Nephron progenitor cell (in vitro differentiated cells): ENCODE results near the gene HLCS.

Experiments
- DNase-seq: peaks from one replicate; pipeline ENCODE4 v3.0.0; 2021
- H3K27ac Mint-ChIP-seq: 2 replicates; pipeline ENCODE4 v1.8.0; 2021; ENCODE audit warnings: mild to moderate bottlenecking, moderate library complexity, mixed read lengths
- H3K27me3 Mint-ChIP-seq: 2 replicates; pipeline ENCODE4 v1.8.0; 2021; ENCODE audit warnings: mild to moderate bottlenecking, low read depth, mixed read lengths; ENCODE audit not compliant: poor library complexity
- H3K36me3 Mint-ChIP-seq: 2 replicates; pipeline ENCODE4 v1.8.0; 2021; ENCODE audit warnings: low read depth, mixed read lengths
- H3K4me1 Mint-ChIP-seq: 2 replicates; pipeline ENCODE4 v1.8.0; 2021; ENCODE audit warnings: mixed read lengths
- H3K4me3 Mint-ChIP-seq: 2 replicates; pipeline ENCODE4 v1.8.0; 2021; ENCODE audit warnings: mild to moderate bottlenecking, moderate library complexity, mixed read lengths
- H3K9me3 Mint-ChIP-seq: 2 replicates; pipeline ENCODE4 v1.8.0; 2021; ENCODE audit warnings: mild to moderate bottlenecking, moderate library complexity, mixed read lengths
- TF ChIP-seq, protein P1 (sequence below): fragments of 200-600 bp; sonication (generic); IDR thresholded peaks from 2 replicates; pipeline ENCODE4 v1.5.0; 2021; ENCODE audit warnings: antibody characterized with exemption

The HLCS gene

DNA sequence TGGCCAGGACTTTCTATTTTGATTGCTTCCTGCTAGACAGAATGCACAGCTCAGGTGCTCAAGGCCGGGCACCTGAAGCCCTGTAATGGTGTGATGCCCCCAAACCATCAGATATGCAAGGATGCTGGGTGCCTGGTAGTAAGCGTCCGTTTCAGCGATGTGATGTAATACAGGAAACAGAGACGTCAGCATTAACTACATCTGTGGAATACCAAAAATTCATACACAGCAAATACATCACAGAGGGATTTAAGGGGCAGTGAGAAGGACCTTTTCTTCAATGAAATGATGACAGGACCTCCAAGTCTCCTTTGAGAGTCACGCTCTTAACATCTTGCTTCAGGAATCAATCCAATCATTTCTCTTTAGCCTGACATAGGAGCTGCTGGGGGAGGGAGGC, 203.2 kb downstream of the HLCS start:
- Mint-ChIP-seq H3K27ac (no peak overlapping the region), H3K27me3 (peaks cover 3% of the 10 kb centered on the region), H3K4me1 (peaks cover 60% of the 10 kb centered on the region), H3K36me3 (peaks cover 16% of the 10 kb centered on the region), H3K4me3 (no peak overlapping the region), H3K9me3 (no peaks in the 10 kb centered on the region)
- no peak for DNase-seq
- TF ChIP-seq, protein P1, sequence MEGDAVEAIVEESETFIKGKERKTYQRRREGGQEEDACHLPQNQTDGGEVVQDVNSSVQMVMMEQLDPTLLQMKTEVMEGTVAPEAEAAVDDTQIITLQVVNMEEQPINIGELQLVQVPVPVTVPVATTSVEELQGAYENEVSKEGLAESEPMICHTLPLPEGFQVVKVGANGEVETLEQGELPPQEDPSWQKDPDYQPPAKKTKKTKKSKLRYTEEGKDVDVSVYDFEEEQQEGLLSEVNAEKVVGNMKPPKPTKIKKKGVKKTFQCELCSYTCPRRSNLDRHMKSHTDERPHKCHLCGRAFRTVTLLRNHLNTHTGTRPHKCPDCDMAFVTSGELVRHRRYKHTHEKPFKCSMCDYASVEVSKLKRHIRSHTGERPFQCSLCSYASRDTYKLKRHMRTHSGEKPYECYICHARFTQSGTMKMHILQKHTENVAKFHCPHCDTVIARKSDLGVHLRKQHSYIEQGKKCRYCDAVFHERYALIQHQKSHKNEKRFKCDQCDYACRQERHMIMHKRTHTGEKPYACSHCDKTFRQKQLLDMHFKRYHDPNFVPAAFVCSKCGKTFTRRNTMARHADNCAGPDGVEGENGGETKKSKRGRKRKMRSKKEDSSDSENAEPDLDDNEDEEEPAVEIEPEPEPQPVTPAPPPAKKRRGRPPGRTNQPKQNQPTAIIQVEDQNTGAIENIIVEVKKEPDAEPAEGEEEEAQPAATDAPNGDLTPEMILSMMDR = no peak

DNA sequence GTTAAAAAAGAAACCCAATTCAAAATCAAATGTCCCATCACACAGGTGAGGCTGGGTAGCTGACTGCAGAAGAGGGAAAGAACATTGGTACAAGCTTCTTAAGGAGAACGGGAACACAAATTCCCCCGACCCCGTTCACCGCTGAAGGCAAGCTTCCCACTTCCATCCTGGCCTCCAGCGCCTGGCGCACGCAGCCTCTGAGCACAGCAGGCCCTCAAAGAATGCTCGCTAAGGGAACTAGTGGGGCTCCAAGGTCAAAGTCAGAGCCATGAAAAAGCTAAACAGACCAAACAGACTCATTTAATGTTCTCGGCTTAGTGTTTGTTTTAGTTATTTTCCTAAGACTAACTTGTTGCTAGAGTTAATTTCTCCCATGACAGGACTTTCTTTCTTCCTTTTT, 203.8 kb downstream of the HLCS start:
- no peak overlapping the region for H3K4me3 Mint-ChIP-seq
- DNase-seq = no peak
- H3K9me3 Mint-ChIP-seq = no peaks in the 10 kb centered on the region
- no peak overlapping the region for H3K27ac Mint-ChIP-seq
- peaks cover 3% of the 10 kb centered on the region for H3K27me3 Mint-ChIP-seq
- TF ChIP-seq, protein P1 = no peak
- H3K4me1 Mint-ChIP-seq = peaks cover 56% of the 10 kb centered on the region
- H3K36me3 Mint-ChIP-seq = peaks cover 16% of the 10 kb centered on the region

DNA sequence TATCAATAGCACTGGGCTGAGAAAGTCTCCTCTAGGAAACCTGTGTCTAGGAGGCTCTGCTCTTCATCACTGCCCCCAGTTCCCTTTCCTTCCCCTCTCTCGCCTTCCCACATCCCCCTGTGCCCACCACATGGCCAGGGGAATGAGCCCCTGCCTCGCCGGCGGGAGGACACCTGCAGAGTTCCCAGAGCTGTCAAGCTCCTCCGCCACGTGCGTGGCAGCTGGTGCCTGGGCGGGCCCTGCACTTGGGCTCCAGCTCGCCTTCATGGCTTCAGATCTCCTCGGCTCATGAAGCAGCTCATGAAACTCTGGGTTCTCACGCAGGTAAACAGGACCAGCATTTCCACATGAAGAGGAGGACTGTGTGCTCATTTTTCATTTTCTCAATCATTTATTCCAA, 204.8 kb downstream of the HLCS start:
- peaks cover 10% of the 10 kb centered on the region for H3K36me3 Mint-ChIP-seq
- H3K27ac Mint-ChIP-seq = no peak overlapping the region
- H3K27me3 Mint-ChIP-seq = no peaks in the 10 kb centered on the region
- no peaks in the 10 kb centered on the region for H3K9me3 Mint-ChIP-seq
- H3K4me3 Mint-ChIP-seq = no peak overlapping the region
- no peak for DNase-seq
- TF ChIP-seq, protein P1 = no peak
- peaks cover 56% of the 10 kb centered on the region for H3K4me1 Mint-ChIP-seq

DNA sequence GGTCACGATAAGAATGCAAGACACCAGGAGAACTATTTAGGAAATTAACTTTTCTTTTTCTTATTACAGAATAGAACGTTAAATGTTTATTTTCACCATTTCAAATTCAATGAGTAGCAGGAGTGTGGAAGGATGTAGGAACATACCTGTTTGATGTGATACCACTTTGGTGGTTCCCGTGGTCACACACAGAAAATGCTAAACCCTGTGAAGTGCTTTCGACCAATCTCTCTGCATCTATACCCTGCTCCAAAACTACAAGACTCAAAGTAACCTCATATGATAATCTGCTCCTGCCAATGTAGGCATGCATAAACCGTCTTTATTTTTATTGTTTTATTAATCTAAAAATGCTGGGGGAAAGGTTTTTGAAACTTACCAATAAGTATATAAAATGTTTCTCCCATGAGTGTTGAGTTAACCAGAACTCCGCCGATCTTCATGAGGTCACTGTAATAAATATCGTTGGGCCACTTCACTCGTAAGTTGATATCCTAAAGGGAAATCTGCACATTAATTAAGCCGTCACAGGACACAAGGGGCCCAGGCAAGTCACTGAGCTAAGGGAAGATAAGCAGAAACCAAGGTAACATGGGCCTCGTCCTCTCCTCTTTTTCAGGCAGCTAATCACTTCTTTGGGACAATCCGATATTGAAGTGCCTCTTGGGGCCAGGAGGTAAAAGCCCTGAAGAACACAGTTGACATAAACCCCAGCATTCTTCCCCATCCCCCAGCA, 207.0 kb downstream of the HLCS start:
- H3K36me3 Mint-ChIP-seq = peaks cover 14% of the 10 kb centered on the region
- TF ChIP-seq, protein P1 = no peak
- peak overlapping the region; percentile 2 for H3K4me3 Mint-ChIP-seq
- peaks cover 68% of the 10 kb centered on the region for H3K4me1 Mint-ChIP-seq
- DNase-seq = no peak
- peak overlapping the region; percentile 93 for H3K27ac Mint-ChIP-seq
- no peaks in the 10 kb centered on the region for H3K9me3 Mint-ChIP-seq
- no peaks in the 10 kb centered on the region for H3K27me3 Mint-ChIP-seq

DNA sequence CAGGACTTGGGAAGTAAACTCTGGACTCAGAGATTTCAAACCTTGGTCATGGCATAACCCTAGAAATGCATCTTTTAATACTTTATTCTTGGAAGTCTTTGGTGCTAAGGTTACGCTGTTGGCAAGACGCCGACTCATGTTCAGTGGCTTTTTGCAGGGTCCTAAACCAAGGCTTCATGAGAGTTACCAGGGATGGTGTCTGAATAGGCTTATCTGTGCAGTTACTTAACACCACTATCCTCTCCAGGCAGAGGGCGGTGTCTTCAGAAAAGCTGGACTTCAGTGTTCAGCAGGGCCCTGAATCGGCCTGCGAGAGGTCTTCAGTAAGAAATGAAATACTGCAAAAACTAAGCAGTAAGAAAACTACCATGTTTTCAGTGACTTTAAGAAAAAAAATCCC, 209.3 kb downstream of the HLCS start:
- no peak overlapping the region for H3K4me3 Mint-ChIP-seq
- no peaks in the 10 kb centered on the region for H3K27me3 Mint-ChIP-seq
- H3K36me3 Mint-ChIP-seq = peaks cover 23% of the 10 kb centered on the region
- H3K27ac Mint-ChIP-seq = no peak overlapping the region
- no peaks in the 10 kb centered on the region for H3K9me3 Mint-ChIP-seq
- no peak for DNase-seq
- H3K4me1 Mint-ChIP-seq = peaks cover 76% of the 10 kb centered on the region
- TF ChIP-seq, protein P1 = no peak

DNA sequence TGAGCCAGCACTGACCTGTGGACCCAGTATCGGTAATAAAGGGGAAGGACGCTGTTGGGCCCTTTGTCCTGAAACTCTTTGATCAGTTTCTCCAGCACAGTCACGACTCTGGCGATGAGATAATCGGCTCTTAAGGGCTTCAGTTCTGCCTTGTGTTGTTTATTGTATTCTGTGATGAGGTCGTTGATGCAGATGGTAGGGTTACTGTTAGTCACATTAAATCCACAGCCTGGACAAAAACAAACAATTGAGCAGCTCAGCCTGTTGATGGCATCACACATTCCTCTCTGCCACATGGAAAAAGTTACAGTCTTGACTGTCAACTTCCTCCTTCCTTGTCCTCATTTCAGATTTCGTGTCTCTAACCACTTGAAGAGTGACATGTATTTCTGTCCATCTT, 209.9 kb downstream of the HLCS start:
- no peaks in the 10 kb centered on the region for H3K27me3 Mint-ChIP-seq
- no peak overlapping the region for H3K27ac Mint-ChIP-seq
- TF ChIP-seq, protein P1 = no peak
- peaks cover 23% of the 10 kb centered on the region for H3K36me3 Mint-ChIP-seq
- no peak overlapping the region for H3K4me3 Mint-ChIP-seq
- H3K9me3 Mint-ChIP-seq = no peaks in the 10 kb centered on the region
- H3K4me1 Mint-ChIP-seq = peaks cover 75% of the 10 kb centered on the region
- DNase-seq = no peak
